Neural progenitor cell (in vitro differentiated cells): Measurements from ENCODE around the gene FIBP. TPM values are rescaled to one million over a fixed set of nuclear protein-coding genes. Genes with fewer than 3 reads are reported as not detected.
A peak's percentile ranks its signal among the peaks of the same experiment; 100 is the strongest.

Source experiments
- DNase-seq: peaks from one replicate; pipeline ENCODE4 v3.0.0-alpha.2; 2016; ENCODE audit warnings: low spot score
- H2AFZ ChIP-seq: fragments of 200-600 bp; sonication (generic); replicated peaks from 2 replicates; pipeline ENCODE4 v1.6.1; 2016; ENCODE audit warnings: antibody characterized with exemption
- H3F3A ChIP-seq: fragments of 200-600 bp; sonication (generic); 2 replicates; pipeline ENCODE4 v1.6.1; 2016; ENCODE audit warnings: antibody characterized with exemption, low read depth
- H3K27ac ChIP-seq: fragments of 200-600 bp; sonication (generic); 2 replicates; pipeline ENCODE4 v1.5.1; 2016; ENCODE audit warnings: mild to moderate bottlenecking
- H3K27me3 ChIP-seq: fragments of 200-600 bp; sonication (generic); 2 replicates; pipeline ENCODE4 v1.6.1; 2016; ENCODE audit warnings: mild to moderate bottlenecking, moderate library complexity
- H3K36me3 ChIP-seq: fragments of 200-600 bp; sonication (generic); 2 replicates; pipeline ENCODE4 v1.5.1; 2016
- H3K4me1 ChIP-seq: fragments of 200-600 bp; sonication (generic); 2 replicates; pipeline ENCODE4 v1.6.1; 2016; ENCODE audit warnings: mixed run types
- H3K4me2 ChIP-seq: fragments of 200-600 bp; sonication (generic); 2 replicates; pipeline ENCODE4 v1.6.1; 2016
- H3K4me3 ChIP-seq: fragments of 200-600 bp; sonication (generic); 2 replicates; pipeline ENCODE4 v1.5.1; 2016
- H3K79me2 ChIP-seq: fragments of 200-600 bp; sonication (generic); 2 replicates; pipeline ENCODE4 v1.6.1; 2016; ENCODE audit warnings: low read depth
- H3K9ac ChIP-seq: fragments of 200-600 bp; sonication (generic); 2 replicates; pipeline ENCODE4 v1.6.1; 2016
- H3K9me3 ChIP-seq: fragments of 200-600 bp; sonication (generic); 2 replicates; pipeline ENCODE4 v1.5.1; 2016; ENCODE audit warnings: low read depth
- H4K20me1 ChIP-seq: fragments of 200-600 bp; sonication (generic); 2 replicates; pipeline ENCODE4 v1.6.1; 2016; ENCODE audit warnings: low read depth
- H3K27ac Mint-ChIP-seq: 3 replicates; pipeline ENCODE4 v1.8.0; 2021; ENCODE audit warnings: mixed read lengths
- H3K27me3 Mint-ChIP-seq: 2 replicates; pipeline ENCODE4 v1.8.0; 2022; ENCODE audit warnings: low read depth, mild to moderate bottlenecking, inconsistent platforms, moderate library complexity, mixed read lengths; ENCODE audit not compliant: insufficient read depth
- H3K36me3 Mint-ChIP-seq: 3 replicates; pipeline ENCODE4 v1.8.0; 2021; ENCODE audit warnings: mixed read lengths
- H3K4me1 Mint-ChIP-seq: 3 replicates; pipeline ENCODE4 v1.8.0; 2021; ENCODE audit warnings: mixed read lengths
- H3K4me3 Mint-ChIP-seq: 3 replicates; pipeline ENCODE4 v1.8.0; 2021; ENCODE audit warnings: mild to moderate bottlenecking, moderate library complexity, mixed read lengths
- H3K9me3 Mint-ChIP-seq: 3 replicates; pipeline ENCODE4 v1.8.0; 2020; ENCODE audit warnings: mixed read lengths
- CTCF ChIP-seq: fragments of 200-600 bp; sonication (generic); IDR thresholded peaks from 2 replicates; pipeline ENCODE4 v1.5.1; 2017; ENCODE audit warnings: antibody characterized with exemption, mild to moderate bottlenecking
- EZH2 ChIP-seq: fragments of 200-600 bp; sonication (generic); IDR thresholded peaks from 2 replicates; pipeline ENCODE4 v1.6.1; 2017; ENCODE audit warnings: antibody characterized with exemption, mild to moderate bottlenecking, moderate library complexity
- EZH2phosphoT487 ChIP-seq: fragments of 200-600 bp; sonication (generic); IDR thresholded peaks from 2 replicates; pipeline ENCODE4 v1.6.1; 2017; ENCODE audit warnings: antibody characterized with exemption
- total RNA-seq: library from RNA; depleted of rRNA; stranded (reverse); fragments of >200 nt; gene quantifications from 2 replicates; pipeline ENCODE4 v1.2.3, GENCODE V29; 2015; ENCODE audit warnings: low replicate concordance

The FIBP gene
- total RNA-seq, 1 donor from 2014 or later: 92.1 TPM

DNA sequence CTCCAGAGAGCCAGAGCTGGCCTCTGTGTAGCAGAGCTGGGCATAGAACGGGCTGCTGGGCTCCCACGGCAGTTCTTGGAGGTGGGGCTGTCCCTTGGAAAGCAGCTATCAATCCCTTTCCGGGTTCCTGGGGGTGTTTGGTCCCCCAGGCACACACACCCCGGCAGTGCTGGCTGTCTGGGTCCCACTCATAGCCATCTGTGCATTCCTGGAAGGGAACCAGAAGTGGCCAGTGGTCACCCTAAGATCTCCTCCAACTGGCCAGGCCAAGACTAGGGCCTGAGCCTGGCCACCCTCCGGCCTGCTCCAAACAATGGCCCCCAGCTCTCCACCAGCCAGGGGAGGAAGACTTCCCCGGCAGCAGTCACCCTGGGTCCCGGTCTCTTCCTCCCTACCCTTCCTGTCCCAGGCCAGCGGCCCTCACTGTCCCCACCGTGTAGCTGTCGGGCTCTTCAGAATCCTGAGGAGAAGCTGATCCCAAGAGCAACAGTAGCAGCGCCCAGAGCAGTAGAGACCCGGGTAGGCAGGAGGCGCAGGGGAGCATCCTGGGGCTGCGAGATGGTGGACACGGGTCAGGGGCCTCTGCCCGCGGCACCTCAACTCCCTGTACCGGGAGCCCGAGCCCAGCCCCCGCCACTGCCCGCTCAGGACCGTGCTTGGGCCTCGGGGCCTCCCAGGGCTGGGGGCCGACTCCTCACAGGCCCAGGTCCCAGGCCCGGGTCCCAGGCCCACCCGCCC lies 16.3 kb downstream of the FIBP start:
- Histone ChIP-seq H3K4me3 (peak overlapping the region; percentile 67), H2AFZ (no peak overlapping the region), H3K36me3 (no peaks in the 10 kb centered on the region), H3K4me2 (peak overlapping the region; percentile 97), H3K79me2 (no peaks in the 10 kb centered on the region), H3K9me3 (no peaks in the 10 kb centered on the region), H3K27ac (no peak overlapping the region), H3K9ac (peak overlapping the region; percentile 37), H4K20me1 (peaks cover 5% of the 10 kb centered on the region), H3F3A (peaks cover 23% of the 10 kb centered on the region), H3K4me1 (peaks cover 4% of the 10 kb centered on the region), H3K27me3 (peaks cover 17% of the 10 kb centered on the region)
- peak; percentile 56 for DNase-seq
- TF ChIP-seq EZH2 (no peak), CTCF (no peak), EZH2phosphoT487 (no peak)
- peaks cover 19% of the 10 kb centered on the region for H3K27me3 Mint-ChIP-seq
- peaks cover 33% of the 10 kb centered on the region for H3K4me1 Mint-ChIP-seq
- H3K9me3 Mint-ChIP-seq: no peaks in the 10 kb centered on the region
- peak overlapping the region; percentile 62 for H3K4me3 Mint-ChIP-seq
- no peaks in the 10 kb centered on the region for H3K36me3 Mint-ChIP-seq
- no peak overlapping the region for H3K27ac Mint-ChIP-seq

- Histone ChIP-seq H3K4me3 (no peak overlapping the region), H3K9me3 (no peaks in the 10 kb centered on the region), H3K4me1 (peaks cover 4% of the 10 kb centered on the region), H2AFZ (no peak overlapping the region), H3K9ac (no peak overlapping the region), H3K4me2 (peak overlapping the region; percentile 97), H3K27me3 (peaks cover 17% of the 10 kb centered on the region), H4K20me1 (peaks cover 11% of the 10 kb centered on the region), H3F3A (peaks cover 28% of the 10 kb centered on the region), H3K36me3 (no peaks in the 10 kb centered on the region), H3K79me2 (no peaks in the 10 kb centered on the region), H3K27ac (no peak overlapping the region)
- no peak for DNase-seq
- Mint-ChIP-seq H3K9me3 (no peaks in the 10 kb centered on the region), H3K36me3 (no peaks in the 10 kb centered on the region), H3K4me3 (peak overlapping the region; percentile 62), H3K27me3 (peaks cover 17% of the 10 kb centered on the region), H3K27ac (peak overlapping the region; percentile 25), H3K4me1 (peaks cover 35% of the 10 kb centered on the region)
- TF ChIP-seq EZH2phosphoT487: no peak
Measured at GRCh38 chr11:65870706-65871681, 17.3 kb downstream of the FIBP start.

DNA sequence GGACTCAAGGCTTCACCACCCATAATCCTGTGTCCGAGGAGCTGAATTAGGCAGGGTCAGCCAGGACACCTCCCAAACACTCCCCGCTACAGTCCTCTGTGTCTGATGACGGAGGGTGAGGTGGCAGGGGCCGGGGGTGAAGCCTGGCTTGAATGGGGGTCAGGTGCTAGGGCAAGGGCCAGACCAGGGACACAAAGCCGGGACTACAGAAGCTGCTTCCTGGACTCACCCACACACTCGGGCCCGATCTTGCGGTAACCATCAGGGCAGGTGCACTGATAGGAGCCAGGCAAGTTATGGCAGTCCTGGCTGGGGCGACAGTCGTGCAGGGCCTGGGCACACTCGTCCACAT lies 18.0 kb downstream of the FIBP start:
- H3F3A ChIP-seq: peaks cover 29% of the 10 kb centered on the region
- H4K20me1 ChIP-seq: peaks cover 11% of the 10 kb centered on the region
- H3K36me3 Mint-ChIP-seq: no peaks in the 10 kb centered on the region
- H3K4me3 Mint-ChIP-seq: peak overlapping the region; percentile 57
- no peaks in the 10 kb centered on the region for H3K9me3 Mint-ChIP-seq
- no peaks in the 10 kb centered on the region for H3K79me2 ChIP-seq
- H3K27me3 Mint-ChIP-seq: peaks cover 17% of the 10 kb centered on the region
- H3K27ac ChIP-seq: no peak overlapping the region
- peaks cover 17% of the 10 kb centered on the region for H3K27me3 ChIP-seq
- H3K36me3 ChIP-seq: no peaks in the 10 kb centered on the region
- H3K4me1 Mint-ChIP-seq: peaks cover 35% of the 10 kb centered on the region
- no peak overlapping the region for H3K9ac ChIP-seq
- DNase-seq: no peak
- H2AFZ ChIP-seq: no peak overlapping the region
- H3K4me1 ChIP-seq: peaks cover 4% of the 10 kb centered on the region
- H3K4me2 ChIP-seq: no peak overlapping the region
- H3K4me3 ChIP-seq: no peak overlapping the region
- H3K27ac Mint-ChIP-seq: peak overlapping the region; percentile 25
- H3K9me3 ChIP-seq: no peaks in the 10 kb centered on the region
- TF ChIP-seq CTCF (no peak), EZH2phosphoT487 (no peak), EZH2 (no peak)
